Erythroblast (primary cell): ENCODE measurements around the gene NT5DC2.

Experiments used
- GATA1 ChIP-seq: IDR thresholded peaks from 2 replicates; pipeline ENCODE4 v1.6.1; 2011; ENCODE audit warnings: low read depth, mild to moderate bottlenecking, control low read depth, low read length, moderate library complexity
- POLR2A ChIP-seq: IDR thresholded peaks from 2 replicates; pipeline ENCODE4 v1.6.1; 2011; ENCODE audit warnings: mild to moderate bottlenecking, low read length

DNA sequence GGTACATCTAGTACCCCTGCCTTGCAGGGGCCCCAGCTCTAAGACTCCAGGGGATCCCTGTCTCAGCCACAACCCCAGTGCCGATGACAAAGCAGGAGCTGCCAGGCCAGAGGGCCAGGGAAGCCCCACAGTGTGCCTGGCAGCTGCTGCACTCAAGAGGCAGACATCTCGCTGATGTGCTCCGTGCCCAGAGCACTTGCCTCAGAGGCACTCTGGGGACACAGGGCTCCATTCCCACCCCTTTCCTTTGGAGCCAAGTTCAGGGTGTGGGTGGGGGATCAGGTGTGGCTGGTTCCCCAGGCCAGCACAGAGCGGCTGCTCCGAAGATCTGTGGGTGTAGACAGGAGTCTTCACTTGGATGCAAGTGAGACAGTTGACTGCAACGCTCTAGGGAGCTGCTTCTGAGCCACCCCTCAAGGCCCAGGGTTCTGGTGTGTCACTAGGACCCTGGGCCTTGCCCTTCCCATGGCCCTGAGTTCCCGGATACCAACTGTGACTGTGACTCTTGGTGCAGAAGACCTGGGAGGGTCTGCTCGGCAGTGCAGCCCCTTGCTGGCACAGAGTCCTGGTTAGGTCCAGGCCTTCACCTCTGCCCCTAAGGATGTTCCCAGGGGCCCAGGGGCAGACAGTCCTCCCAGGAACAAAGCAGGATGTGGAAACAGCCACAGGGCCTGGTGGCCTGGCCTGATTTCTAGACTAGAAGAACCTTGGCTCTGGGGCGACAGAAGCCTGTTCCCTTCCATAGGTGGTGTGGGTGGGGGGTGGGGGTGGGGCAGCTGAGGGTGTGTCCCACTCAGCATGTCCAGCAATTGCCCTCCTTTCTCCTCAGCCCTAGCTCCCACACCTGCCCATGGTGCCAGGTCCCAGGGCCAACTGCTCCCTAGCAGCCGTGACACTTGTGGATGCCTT lies 2.5 kb downstream of the NT5DC2 start:
- TF ChIP-seq POLR2A: no peak
- TF ChIP-seq GATA1: no peak
